ENCODE results near the gene CAMP. TPM values are rescaled to one million over a fixed set of nuclear protein-coding genes. Genes with fewer than 3 reads are reported as not detected.
A peak's percentile ranks its signal among the peaks of the same experiment; 100 is the strongest.

Gene CAMP
- total RNA-seq, 1 donor from 2014 or later, result not detected

GRCh38 chr3:48245136-48245535, 21.8 kb downstream of the CAMP start:
- H3K27me3 ChIP-seq (ENCODE audit: low read depth), result no peaks in the 10 kb centered on the region
- H3K4me3 ChIP-seq, result no peak overlapping the region
- no peak for DNase-seq
- H3K4me1 ChIP-seq, result peaks cover 30% of the 10 kb centered on the region
- H3K27ac ChIP-seq (replicated peaks), result no peak overlapping the region
- TF ChIP-seq CTCF (IDR thresholded peaks at IDR 0.05; ENCODE audit: borderline replicate concordance), result no peak
- H3K36me3 ChIP-seq, result peaks cover 24% of the 10 kb centered on the region
- intact Hi-C loops (cut with micrococcal nuclease), result no loop called here
- no peaks in the 10 kb centered on the region for H3K9me3 ChIP-seq (replicated peaks)

GRCh38 chr3:48247401-48247811, 24.1 kb downstream of the CAMP start:
- H3K4me1 ChIP-seq, result peaks cover 9% of the 10 kb centered on the region
- no peak overlapping the region for H3K4me3 ChIP-seq
- no peaks in the 10 kb centered on the region for H3K9me3 ChIP-seq (replicated peaks)
- H3K27me3 ChIP-seq (ENCODE audit: low read depth), result no peaks in the 10 kb centered on the region
- TF ChIP-seq CTCF (IDR thresholded peaks at IDR 0.05; ENCODE audit: borderline replicate concordance), result no peak
- H3K36me3 ChIP-seq, result peaks cover 43% of the 10 kb centered on the region
- peak overlapping the region; percentile 13 for H3K27ac ChIP-seq (replicated peaks)
- no peak for DNase-seq
- intact Hi-C loops (cut with micrococcal nuclease), result no loop called here

GRCh38 chr3:48248095-48248850, 25.0 kb downstream of the CAMP start:
- peak overlapping the region; percentile 16 for H3K27ac ChIP-seq (replicated peaks)
- intact Hi-C loops (cut with micrococcal nuclease), result no loop called here
- no peaks in the 10 kb centered on the region for H3K27me3 ChIP-seq (ENCODE audit: low read depth)

GRCh38 chr3:48256557-48256956, 33.3 kb downstream of the CAMP start:
- intact Hi-C loops (cut with micrococcal nuclease), result no loop called here
- H3K27me3 ChIP-seq (ENCODE audit: low read depth), result no peaks in the 10 kb centered on the region
- no peaks in the 10 kb centered on the region for H3K4me1 ChIP-seq
- no peak for TF ChIP-seq CTCF (IDR thresholded peaks at IDR 0.05; ENCODE audit: borderline replicate concordance)
- H3K27ac ChIP-seq (replicated peaks), result no peak overlapping the region
- H3K4me3 ChIP-seq, result no peak overlapping the region
- no peak for DNase-seq
- peaks cover 35% of the 10 kb centered on the region for H3K36me3 ChIP-seq
- peaks cover 11% of the 10 kb centered on the region for H3K9me3 ChIP-seq (replicated peaks)

More at GRCh38 chr3:48248095-48248850, 25.0 kb downstream of the CAMP start:
- Histone ChIP-seq H3K4me1 (peaks cover 8% of the 10 kb centered on the region), H3K4me3 (no peak overlapping the region), H3K9me3 (replicated peaks) (no peaks in the 10 kb centered on the region), H3K36me3 (peaks cover 43% of the 10 kb centered on the region)
- no peak for DNase-seq
- TF ChIP-seq CTCF (IDR thresholded peaks at IDR 0.05; ENCODE audit: borderline replicate concordance), result no peak

GRCh38 chr3:48258530-48258929, 35.2 kb downstream of the CAMP start:
- no peak for TF ChIP-seq CTCF (IDR thresholded peaks at IDR 0.05; ENCODE audit: borderline replicate concordance)
- intact Hi-C loops (cut with micrococcal nuclease), result no loop called here
- Histone ChIP-seq H3K27ac (replicated peaks) (no peak overlapping the region), H3K4me3 (no peak overlapping the region), H3K4me1 (no peaks in the 10 kb centered on the region), H3K36me3 (peaks cover 50% of the 10 kb centered on the region), H3K27me3 (ENCODE audit: low read depth) (no peaks in the 10 kb centered on the region), H3K9me3 (replicated peaks) (peaks cover 11% of the 10 kb centered on the region)
- DNase-seq, result no peak
